ENCODE measurements around the gene PFDN1.

DNA sequence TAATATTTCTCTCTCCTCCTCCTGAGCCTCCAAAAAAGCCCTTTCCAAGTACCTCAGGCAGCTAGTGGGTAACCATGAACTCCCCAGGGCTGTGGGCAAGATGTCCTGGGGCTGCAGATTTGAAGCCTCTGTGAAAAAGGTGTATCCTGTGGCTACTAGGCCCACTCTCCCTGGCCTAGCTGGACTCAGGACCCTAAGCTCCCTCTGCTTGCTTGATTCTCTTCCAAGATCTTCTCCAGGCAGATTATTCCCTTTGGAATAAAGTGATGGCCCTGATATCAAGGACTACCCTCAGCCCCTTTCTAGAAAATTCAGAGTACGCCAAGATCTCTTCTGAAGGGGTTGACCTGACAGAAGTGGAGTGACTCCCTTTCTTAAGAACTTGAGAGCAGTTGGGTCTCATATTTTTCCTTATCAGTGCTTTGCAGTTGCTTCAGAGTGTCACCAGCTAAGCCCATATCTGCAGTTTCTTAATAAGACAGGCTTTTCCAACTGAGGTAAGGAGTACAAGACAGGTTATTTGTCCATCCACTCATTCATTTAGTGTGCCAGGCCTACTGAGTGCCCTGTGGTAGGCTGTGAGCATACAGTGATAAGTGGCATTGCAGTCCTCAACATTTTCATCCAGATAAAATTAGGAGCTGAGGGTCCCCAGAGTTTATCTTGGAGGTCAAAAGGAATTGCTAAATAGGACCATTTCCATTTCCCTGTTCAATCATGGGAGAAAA is 85.4 kb downstream of the PFDN1 start:
- TF ChIP-seq, protein P1, sequence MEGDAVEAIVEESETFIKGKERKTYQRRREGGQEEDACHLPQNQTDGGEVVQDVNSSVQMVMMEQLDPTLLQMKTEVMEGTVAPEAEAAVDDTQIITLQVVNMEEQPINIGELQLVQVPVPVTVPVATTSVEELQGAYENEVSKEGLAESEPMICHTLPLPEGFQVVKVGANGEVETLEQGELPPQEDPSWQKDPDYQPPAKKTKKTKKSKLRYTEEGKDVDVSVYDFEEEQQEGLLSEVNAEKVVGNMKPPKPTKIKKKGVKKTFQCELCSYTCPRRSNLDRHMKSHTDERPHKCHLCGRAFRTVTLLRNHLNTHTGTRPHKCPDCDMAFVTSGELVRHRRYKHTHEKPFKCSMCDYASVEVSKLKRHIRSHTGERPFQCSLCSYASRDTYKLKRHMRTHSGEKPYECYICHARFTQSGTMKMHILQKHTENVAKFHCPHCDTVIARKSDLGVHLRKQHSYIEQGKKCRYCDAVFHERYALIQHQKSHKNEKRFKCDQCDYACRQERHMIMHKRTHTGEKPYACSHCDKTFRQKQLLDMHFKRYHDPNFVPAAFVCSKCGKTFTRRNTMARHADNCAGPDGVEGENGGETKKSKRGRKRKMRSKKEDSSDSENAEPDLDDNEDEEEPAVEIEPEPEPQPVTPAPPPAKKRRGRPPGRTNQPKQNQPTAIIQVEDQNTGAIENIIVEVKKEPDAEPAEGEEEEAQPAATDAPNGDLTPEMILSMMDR (IDR thresholded peaks at IDR 0.05; ENCODE audit: low read length): no peak
- TF ChIP-seq EZH2 (IDR thresholded peaks at IDR 0.05; ENCODE audit: borderline replicate concordance, low read length): no peak
